ENCODE results near the gene CPLX1.
"Not testable (repeated sequence)": the region's sequence is repeated elsewhere in the genome, so short reads cannot be mapped to it uniquely, and the experiment has no call there.

The CPLX1 gene

DNA sequence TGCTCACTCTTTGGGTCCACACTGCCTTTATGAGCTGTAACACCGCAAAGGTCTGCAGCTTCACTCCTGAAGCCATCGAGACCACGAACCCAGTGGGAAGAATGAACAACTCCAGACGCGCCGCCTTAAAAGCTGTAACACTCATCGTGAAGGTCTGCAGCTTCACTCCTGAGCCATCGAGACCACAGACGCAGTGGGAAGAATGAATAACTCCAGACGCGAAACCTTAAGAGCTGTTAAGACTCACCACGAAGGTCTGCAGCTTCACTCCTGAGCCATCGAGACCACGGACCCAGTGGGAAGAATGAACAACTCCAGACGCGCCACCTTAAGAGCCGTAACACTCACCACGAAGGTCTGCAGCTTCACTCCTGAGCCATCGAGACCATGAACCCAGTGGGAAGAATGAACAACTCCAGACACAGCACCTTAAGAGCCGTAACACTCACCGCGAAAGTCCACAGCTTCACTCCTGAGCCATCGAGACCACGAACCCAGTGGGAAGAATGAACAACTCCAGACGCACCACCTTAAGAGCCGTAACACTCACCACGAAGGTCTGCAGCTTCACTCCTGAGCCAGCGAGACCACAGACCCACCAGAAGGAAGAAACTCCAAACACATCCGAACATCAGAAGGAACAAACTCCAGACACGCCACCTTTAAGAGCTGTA is 51.4 kb downstream of the CPLX1 start:
- DNase-seq = not testable (repeated sequence)

DNA sequence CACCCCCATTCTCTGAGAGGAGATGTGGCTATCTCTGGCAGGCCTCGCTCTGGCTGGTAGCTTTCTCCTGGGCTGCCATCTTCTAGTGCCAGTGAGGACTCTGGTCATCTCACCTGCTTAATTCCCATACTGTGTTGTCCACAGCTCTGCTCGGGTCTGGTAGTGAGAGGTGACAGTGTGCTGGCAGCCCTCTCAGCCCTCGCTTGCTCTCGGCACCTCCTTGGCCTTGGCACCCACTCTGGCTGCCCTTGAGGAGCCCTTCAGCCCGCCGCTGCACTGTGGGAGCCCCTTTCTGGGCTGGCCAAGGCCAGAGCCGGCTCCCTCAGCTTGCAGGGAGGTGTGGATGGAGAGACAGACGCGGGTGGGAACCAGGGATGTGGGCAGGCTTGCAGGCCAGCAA is 52.7 kb downstream of the CPLX1 start:
- no peak for DNase-seq

DNA sequence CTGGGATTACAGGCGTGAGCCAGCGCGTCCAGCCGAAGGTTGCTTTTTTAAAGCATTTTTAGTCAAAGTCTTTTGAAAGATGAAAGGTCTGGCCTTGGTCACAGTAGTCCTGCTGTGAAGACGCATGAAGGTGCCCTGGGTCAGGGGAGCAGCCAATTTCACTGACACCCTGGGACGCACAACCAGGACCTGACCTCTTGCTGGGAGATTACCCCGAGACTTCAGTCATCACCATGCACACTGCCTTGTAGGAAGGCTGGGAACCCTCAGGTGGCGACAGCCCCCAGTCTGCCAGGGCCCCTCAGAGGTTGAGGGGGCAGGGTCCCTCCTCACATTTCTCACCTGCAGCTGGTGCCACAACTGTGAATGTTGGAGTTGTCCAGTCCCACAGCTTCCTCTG is 53.2 kb downstream of the CPLX1 start:
- no peak for DNase-seq

GRCh38 chr4:772118-772517 is 53.8 kb downstream of the CPLX1 start:
- no peak for DNase-seq

- no peak for DNase-seq
Observed at GRCh38 chr4:771464-771863, 54.5 kb downstream of the CPLX1 start.

DNA sequence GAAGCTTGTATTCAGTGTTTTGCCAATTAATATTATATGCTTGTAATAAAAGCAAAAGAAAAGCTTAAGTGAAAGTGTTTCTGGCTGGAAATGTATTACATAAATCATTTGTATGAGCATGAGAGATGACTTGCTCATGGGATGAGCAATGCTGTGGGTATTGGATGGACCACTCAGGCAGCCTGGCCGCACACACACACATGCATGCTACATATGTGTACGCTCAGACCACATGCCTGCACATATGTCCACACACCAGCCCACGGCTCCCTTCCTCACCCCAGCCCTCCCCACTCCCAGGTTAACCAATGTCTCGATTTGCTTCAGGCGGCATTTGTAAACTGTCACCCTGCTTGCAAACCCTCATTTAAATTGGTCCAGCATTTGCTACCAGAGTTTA is 55.9 kb downstream of the CPLX1 start:
- no peak for DNase-seq

- DNase-seq = no peak
Observed at GRCh38 chr4:769511-769910, 56.4 kb downstream of the CPLX1 start.

- DNase-seq = no peak
Observed at GRCh38 chr4:768995-769394, 56.9 kb downstream of the CPLX1 start.

GRCh38 chr4:768076-768475 is 57.9 kb downstream of the CPLX1 start:
- DNase-seq = no peak

DNA sequence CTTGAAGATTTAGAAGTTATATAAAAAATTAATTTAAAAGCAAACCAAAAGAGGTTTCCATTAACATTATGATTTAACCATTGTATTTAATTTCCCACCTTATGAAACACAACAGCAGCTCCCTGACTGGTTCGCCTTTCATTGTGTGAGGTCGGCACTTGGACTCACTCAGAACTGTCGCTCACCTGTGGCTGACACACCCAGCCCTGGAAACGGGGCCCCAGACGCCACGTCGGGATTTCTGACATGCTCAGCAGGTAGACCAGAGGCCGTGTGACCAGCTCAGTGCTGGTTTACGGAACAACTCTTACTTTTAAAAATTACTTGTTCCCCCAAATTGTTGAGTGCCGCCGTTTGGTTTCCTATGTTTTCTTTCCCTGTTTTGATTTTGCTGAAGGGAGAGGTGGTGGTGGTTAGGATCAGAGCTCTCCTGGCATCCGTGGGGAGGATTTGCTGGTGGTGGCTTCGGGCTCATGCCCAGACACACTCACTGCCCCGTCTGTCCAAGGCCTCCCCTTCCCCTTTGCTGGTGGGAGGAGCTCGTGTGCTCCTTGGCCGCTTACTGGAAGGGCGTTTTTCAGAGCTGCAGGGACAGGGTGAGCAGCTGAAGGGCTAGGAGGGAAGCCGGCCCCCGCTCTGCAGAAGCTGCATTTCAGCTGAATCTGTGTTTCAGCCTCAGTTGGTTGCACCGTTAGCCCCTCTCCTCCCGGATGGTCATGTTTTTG is 59.2 kb downstream of the CPLX1 start:
- no peak for DNase-seq

DNA sequence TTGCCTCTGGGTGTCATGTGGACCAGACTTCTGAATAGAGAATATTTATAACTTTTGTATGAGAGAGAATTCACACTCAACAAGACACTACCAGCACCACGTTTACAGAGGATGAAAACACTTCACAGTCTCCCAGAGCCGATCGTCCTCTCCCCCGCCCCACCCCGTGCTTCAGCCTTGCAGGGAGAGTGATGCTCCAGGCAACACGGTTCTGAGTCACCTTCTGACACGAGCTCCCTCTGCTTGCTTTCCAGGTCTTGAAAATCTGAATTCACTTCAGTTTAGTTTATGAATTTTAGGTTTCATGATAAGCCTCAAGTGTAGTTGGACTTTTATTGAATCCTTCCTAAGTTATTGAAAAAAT is 59.8 kb downstream of the CPLX1 start:
- no peak for DNase-seq

DNA sequence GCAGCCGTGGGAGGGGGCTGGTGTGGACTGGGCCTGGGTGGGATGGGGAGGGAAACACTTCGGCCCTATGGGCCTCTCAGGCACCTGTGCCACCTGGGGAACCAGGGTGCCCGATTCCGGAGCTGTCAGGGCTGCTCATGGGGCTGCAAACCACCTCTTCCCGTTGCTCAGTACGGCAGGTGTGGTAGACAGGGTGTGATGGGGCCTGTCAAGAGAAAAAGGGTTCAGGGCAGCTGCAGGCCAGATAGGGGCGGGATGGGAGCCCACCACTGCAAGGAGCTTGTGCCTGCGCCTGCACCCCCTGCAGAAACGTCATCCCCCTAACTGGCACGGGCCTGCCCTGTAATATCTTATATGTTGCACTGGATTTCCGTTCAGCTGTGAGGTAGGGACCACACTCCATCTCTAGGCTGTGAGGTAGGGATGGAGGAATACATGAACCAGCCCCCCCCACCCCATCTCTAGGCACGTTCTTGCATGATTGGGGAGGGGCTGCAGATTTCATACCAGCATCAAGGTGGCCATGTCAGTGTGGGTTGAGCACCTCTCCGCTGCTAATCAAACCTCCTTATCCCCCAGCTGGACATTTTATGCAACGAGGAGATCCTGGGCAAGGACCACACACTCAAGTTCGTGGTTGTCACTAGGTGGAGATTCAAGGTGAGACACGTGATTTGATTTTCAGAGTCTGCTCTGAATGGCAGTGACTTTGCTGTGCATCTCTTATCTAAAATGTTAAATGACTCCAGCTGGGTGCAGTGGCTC is 61.3 kb downstream of the CPLX1 start:
- no peak for DNase-seq

- DNase-seq = no peak
Observed at GRCh38 chr4:763922-764321, 62.0 kb downstream of the CPLX1 start.

GRCh38 chr4:763191-763810 is 62.6 kb downstream of the CPLX1 start:
- DNase-seq = no peak

DNA sequence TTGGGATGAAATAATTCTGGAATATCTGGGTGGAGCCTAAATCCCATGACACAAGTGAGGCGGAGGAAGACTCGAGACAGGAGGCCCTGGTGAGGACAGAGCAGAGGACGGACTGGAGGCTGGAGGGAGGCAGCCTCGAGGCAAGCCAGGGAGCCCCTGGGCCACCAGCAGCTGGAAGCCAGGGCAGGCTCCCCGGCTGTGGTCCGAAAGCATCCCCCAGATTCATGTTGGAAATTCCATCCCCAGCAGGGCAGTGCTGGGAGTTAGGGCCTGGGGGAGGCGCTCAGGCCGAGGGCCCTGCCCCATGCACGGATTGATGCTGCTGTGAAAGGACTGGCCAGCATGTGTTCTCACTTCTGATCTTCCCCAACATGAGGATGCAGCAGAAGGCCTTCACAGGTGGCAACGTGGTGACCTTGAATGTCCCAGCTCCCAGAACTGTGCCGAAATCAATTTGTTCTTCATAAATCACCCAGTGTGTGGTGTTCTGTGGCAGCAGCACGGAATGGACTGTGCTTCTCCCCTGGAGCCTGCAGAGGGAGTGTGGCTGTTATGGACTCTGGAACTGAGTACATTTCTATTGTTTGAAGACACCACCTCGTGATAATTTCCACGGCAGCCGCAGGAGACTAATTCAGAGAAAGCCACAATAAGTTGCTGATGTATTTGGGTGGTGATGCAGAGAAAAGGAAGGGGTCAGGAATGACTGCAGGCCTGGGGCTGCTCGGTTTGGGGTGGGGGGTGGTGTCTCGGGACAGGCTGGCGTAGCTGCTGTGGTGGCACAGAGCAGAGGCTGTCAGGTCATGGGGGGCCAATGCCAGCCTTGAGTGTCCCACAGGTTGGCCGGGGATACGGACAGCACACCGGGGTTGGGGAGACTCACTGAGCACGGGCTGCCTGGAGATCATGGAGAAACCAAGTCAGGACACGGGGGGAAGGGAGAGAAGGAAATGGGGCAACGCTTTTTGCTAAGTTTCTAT is 63.4 kb downstream of the CPLX1 start:
- DNase-seq = no peak

GRCh38 chr4:761739-762138 is 64.2 kb downstream of the CPLX1 start:
- DNase-seq = no peak

- DNase-seq = no peak
Observed at GRCh38 chr4:761086-761485, 64.8 kb downstream of the CPLX1 start.

DNA sequence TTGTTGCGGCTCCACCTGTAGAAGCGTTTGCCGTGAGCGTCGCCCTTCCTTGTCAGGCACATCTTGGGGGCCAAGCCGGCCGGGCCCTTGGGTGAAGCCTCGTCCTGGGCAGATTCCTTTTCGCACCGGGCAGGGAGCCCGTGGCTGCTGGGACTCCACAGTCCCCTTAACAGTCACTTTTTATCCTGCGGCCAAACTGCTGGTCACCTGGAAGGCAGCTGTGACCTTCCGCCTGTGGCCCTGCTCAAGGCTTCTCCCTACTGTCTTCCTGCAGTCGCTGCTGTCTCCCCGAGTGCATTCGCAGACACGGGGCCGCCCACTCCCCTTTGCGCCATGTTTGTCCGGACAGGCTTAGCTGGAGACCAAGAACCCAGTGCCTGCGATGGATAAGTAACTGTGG is 65.3 kb downstream of the CPLX1 start:
- no peak for DNase-seq

DNA sequence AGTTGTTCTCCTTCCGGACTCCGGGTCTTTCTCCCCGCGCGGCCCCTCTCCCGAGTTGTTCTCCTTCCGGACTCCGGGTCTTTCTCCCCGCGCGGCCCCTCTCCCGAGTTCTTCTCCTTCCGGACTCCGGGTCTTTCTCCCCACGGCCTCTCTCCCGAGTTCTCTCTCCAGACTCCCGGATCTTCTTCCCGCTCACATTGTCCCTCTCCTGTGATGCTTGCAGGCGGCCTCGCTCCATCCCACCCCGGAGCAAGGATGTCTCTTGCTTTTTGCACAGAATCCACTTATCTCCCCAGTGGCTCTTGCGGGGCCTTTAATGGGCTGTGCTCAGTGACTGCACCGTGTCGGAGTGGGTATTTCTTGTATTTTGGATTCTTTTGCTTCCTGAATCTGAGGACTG is 66.1 kb downstream of the CPLX1 start:
- not testable (repeated sequence) for DNase-seq

DNA sequence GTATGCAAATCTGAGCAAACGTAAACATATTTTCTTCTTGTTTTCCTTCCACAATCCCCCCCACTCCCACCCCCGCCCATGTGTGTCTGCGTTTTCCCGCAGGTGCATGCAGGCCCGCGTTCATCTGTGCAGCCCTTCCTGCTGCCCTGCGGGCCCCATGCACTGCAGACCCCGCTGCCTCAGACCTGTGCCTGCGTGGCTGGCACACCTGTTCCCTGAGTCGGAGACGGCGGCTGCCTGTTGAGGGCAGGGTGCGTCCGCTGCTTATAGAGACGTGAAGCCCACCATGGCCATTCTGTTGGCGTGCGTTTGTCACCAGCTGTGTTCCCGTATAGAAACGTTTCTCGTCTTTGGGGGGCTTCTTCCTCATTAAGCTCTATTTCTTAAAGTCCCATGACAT is 68.8 kb downstream of the CPLX1 start:
- no peak for DNase-seq

GRCh38 chr4:754221-755120 is 71.5 kb downstream of the CPLX1 start:
- DNase-seq = no peak
